Lower lobe of right lung (tissue), 2 donors: ENCODE results near the gene PJA1. TPM values are rescaled to one million over a fixed set of nuclear protein-coding genes. Genes with fewer than 3 reads are reported as not detected.

Experiments
- ATAC-seq, 2 donors: fragments of 200-7000 bp; cut with Tn5 transposase; one replicate each; pipeline ENCODE4 v1.9.1; 2020 to 2022; ENCODE audit warnings: mild to moderate bottlenecking in 2 of 2, moderate library complexity in 2 of 2
- DNase-seq: peaks from one replicate; pipeline ENCODE4 v3.0.0-alpha.2; 2020
- H3K27ac ChIP-seq: fragments of 200-600 bp; one replicate; pipeline ENCODE4 v1.8.0; 2022
- H3K27me3 ChIP-seq: fragments of 200-600 bp; one replicate; pipeline ENCODE4 v1.8.0; 2022; ENCODE audit warnings: low read depth
- H3K36me3 ChIP-seq: fragments of 200-600 bp; one replicate; pipeline ENCODE4 v1.8.0; 2022; ENCODE audit warnings: mild to moderate bottlenecking
- H3K4me1 ChIP-seq: fragments of 200-600 bp; one replicate; pipeline ENCODE4 v1.8.0; 2022
- H3K4me3 ChIP-seq: fragments of 200-600 bp; one replicate; pipeline ENCODE4 v1.8.0; 2022; ENCODE audit warnings: mild to moderate bottlenecking
- H3K9me3 ChIP-seq: fragments of 200-600 bp; one replicate; pipeline ENCODE4 v1.8.0; 2022
- CTCF ChIP-seq: fragments of 200-600 bp; IDR thresholded peaks from one replicate; pipeline ENCODE4 v1.8.0; 2022; ENCODE audit warnings: antibody characterized with exemption, mild to moderate bottlenecking
- intact Hi-C: fragments of 100-400 bp; cut with DNase I; formaldehyde crosslinking; loops from one replicate; pipeline ENCODE4 v1.11.0; 2022
- total RNA-seq: library from RNA; stranded (reverse); fragmentation: NEBNext Ultra II Directional; extraction: Animal tissue kit (Norgen Biotek cat#: 25700); gene quantifications from one replicate; pipeline ENCODE4 v1.2.1, GENCODE V29; 2021
- donor health status: DM: no; HTN: yes; CAD: no; lungs with severe emphysema.

Gene PJA1
- total RNA-seq, 1 donor from 2014 or later = 21.9 TPM

- ATAC-seq (no peak), DNase-seq (no peak)
- Histone ChIP-seq H3K36me3 (no peaks in the 10 kb centered on the region), H3K27me3 (no peaks in the 10 kb centered on the region), H3K4me1 (peaks cover 9% of the 10 kb centered on the region), H3K4me3 (no peak overlapping the region), H3K9me3 (no peaks in the 10 kb centered on the region), H3K27ac (no peak overlapping the region)
- TF ChIP-seq CTCF = no peak
- intact Hi-C loops = no loop called here
These were observed 51.5 kb downstream of the PJA1 start for GRCh38 chrX:69113723-69114122.
